ENCODE data around the gene UBXN11.

UBXN11 gene

DNA sequence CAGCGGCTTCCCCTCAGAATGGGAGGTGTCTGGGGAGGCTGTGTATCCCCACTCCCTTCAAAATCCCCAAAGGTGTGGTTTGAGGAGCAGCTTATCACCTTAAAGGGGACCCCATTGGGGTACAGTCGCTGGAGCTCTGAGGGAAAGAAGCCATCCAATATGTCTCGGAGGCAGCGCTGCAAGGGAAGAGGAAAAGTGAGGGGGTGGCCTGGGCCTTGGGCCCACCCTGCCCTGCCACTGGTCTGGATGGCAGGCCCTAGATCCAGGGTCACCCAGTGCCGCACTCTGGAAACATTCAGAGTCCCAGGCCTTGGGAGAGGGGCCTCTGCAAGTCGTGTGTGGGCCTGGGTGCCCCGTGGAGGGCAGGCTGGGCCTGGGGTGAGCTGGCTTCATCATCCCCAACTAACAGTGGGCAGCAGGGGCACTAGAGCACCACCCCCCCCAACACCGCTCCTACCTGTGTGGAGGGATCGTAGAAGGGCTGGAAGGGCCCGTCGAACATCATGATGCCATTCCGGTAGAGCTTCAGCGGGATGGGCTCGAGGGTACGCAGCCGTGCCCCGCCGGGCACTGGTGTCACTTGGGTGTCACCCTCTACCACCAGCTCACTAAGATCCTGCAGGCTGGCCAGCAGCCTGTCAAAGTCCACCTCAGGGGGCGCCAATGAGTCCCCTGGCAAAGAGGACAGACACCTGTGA, 20.9 kb downstream of the UBXN11 start:
- no peak for DNase-seq (ENCODE audit: low spot score)

DNA sequence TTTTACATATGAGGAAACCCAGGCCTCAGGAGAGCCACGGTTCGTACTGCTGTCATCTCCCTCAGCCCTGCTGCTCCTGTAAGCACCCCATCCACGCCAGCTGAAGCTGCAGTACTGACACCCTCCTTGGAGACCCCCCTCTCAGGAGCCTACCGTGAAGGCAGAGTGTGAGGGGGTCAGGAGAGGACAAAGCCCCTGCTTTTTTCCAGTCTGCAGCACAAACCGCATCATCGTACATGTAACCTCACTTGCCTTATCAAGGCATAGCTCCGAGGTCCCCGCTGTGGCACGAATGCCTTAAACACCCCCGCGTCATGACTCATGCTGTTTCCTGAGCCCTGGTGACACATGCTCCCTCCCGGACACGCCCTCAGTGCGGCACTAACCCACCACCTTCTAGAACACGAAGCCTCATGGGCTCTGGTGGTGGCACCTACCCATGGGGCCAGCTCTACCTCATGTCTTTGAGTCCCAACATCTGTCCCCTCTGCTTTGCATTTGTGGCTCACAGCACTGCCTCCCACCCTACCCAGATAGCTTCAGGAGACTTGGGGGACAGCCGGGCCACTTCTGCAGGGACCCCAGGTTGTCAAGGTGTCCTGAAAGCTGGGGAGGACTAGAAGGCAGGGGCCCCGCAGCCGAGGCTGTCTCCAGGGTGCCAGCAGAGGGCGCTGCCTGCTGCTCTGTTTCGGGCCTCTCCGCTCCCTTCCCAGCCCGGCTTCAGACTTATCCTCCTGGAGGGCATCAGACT, 21.7 kb downstream of the UBXN11 start:
- DNase-seq (ENCODE audit: low spot score), result peak; percentile 67

DNA sequence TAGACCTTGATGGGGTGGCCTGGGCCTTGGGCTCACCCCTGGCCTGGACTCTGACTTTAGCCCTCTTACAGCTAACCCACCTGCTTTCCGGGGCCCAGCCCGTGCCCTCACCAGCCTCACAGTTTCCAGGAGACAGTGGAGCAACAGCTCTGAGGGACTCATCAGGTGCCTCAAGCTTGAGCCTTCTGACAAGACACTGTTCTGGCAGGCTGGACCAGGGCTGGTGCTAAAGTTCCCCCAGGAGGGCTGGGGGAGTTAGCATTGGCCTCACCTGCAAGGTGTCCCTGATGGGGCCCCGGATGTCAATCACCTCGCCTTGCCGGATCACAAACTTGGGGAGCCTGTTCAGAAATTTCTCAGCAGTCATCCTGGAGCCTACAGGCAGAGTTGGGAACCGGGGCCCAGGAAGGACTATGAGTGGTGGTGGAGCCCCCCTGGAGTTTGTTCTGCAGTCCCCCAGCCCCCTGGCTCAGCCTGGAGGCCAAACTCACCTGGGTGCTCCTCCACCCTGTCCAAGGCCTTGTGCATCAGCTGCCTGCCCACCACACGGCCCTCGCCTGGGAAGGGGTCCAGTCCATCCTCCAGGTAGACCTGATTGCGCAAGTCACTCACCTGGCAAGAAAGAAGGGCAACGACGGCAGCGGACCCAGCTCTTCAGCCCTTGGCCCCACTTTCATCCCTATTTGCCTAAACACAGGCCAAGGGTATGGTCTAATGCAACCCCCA, 22.4 kb downstream of the UBXN11 start:
- DNase-seq (ENCODE audit: low spot score), result no peak

DNA sequence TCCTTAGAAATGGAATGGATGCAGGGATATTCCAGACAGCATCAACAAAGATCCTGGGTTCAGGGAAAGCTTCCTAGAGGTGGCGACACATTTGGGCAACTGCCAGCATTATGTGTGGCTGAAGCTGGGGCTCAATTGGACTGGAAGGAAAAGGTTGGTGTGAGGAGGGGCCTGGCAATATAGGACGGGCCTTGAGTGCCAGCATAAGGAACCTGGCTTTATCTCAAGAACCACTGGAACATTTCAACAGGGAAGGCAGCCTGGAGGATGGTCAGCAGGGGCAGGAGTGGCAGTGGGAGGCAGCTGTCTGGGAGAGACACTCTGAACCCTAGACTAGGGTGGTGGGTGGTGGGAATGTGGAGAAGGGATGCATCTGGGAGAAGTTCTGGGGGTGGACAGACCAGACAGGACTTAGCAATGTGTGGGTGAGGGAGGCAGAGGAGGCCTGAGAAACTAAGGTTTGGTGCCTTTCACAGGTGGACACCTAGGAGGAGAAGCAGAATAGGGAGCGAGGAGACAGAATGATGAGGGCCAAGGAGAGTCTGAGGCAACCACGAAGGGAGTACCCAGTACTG, 23.1 kb downstream of the UBXN11 start:
- DNase-seq (ENCODE audit: low spot score), result no peak

DNA sequence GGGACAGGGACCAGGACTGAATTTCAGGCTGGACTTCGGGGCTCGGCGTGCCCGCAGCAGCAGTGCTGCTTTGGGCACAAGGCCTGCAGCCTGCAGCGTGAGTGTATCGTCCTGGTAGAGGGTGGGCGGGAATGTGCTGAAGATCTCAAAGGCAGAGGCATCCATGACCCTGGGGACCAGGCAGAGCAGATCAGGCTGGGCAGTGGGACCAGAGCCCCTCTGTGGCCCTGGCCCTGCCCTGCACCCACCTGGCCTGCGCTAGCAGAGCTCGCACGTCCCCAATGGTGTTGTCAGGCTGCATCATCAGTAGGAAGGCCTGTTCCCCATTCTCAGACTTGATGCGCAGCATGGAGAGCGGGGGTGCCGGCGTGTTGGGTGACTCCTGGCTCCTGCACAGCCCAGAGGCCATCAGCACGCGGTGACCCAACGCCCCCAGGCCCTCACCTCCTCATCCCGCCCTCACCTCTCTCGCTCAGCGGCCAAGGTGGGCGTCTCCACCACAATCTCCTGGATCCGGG, 24.0 kb downstream of the UBXN11 start:
- DNase-seq (ENCODE audit: low spot score), result no peak

DNA sequence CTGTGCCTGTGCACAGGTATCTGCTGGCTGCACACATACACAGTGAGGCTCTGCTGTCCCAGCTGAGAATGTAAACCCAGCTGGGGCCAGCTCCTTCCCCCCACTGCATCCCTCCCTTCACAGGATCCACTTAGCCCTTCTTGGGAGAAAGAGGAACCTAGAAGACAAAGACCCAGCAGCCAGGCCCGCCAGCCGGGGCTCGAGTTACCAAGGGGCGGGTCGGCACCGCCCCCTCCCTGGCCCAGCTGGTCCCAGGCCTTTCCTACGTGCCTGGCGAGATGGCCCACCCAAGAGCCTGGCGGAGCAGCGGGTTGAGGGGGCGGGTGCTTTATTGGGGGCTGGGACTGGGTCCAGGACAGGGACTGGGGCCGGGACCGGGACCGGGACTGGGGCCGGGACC, 24.5 kb downstream of the UBXN11 start:
- DNase-seq (ENCODE audit: low spot score), result peak; percentile 73

DNA sequence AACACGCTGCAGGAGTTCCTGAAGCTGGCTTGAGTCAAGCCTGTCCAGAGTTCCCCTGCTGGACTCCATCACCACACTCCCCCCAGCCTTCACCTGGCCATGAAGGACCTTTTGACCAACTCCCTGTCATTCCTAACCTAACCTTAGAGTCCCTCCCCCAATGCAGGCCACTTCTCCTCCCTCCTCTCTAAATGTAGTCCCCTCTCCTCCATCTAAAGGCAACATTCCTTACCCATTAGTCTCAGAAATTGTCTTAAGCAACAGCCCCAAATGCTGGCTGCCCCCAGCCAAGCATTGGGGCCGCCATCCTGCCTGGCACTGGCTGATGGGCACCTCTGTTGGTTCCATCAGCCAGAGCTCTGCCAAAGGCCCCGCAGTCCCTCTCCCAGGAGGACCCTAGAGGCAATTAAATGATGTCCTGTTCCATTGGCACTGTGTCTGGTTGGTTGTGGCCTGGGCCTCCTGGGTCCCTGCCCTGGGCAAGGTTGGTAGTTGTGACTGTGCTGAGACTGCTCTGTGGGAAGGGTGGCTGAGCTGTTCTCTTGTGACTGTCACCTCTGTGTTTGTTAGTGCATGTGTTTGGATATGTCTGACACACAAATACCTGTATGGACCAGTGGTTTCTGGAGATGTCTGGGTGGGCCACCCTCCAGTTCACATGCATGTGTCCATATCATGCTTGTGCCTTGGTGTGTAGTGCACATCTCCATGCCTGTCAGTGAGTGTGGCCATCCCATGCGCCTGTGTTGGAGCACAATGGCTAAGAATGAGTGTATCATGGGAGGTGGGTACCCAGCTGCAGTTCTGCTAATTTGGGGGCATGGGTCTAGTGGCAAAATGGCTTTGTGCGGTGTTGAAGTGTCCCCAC, 25.1 kb downstream of the UBXN11 start:
- DNase-seq (ENCODE audit: low spot score), result no peak

DNA sequence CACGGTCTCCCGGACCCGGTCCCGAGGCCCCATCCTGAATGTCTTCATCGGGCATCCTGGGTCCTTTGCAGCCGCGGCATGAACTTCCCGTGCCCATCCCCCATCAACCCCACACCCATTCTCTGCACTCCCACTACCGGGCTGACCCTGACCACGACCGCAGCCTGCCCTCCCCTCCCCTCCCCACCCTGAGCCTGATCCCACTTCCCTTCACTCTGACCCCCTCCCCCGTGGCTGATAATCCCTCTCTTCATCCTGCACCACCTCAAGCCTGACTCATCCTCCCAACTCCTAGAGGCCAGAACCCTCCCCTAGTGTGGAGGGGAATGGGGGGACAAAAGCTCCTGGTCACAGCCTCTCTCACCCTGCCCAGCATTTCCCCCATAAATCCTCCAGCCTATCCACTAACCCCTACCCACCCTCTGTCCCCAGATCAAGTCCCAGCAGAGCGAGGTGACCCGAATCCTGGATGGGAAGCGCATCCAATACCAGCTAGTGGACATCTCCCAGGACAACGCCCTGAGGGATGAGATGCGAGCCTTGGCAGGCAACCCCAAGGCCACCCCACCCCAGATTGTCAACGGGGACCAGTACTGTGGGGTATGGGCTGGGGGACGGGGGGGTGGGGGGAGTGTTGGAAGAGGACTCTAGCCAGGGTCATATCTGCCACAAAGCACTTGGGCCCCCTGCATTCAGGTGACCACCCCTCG, 25.9 kb downstream of the UBXN11 start:
- peak; percentile 70 for DNase-seq (ENCODE audit: low spot score)

DNA sequence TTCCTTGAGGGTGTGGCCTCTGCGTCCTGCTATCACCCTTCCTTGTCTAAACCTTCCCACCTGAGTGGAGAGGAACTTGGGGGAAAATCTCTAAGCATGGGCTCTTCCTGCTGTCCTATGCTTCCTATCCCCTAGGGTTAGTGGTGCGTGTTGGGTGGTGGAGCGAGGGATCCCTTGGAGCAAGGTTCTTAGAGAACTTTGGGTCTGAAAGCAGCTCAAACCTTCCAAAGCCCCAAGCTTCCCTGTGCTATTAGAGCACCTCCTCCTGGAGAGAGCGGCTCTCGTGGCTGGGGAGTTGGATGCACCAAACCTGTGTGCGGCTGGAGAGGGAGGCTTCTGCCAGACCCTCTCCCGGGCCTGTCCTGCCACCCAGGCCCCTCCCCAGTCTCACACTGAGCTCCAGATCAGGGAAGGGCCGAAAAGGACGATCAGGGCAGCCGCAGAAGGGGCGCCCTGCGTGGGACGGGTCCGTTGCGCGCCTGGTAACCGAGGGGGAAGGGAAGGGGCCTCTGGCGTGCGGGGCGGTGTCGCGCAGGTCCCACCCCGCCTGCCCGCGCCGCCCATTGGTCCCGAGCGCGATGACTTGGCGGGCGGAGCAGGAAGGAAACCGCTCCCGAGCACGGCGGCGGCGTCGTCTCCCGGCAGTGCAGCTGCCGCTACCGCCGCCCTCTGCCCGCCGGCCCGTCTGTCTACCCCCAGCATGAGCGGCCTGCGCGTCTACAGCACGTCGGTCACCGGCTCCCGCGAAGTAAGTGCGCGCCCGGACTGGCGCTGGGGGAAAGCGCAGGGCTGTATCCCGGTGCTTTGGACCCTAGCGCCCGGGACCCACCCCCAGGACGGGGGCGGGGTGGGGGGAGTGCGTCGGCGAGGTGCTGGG, 26.7 kb downstream of the UBXN11 start, which contains the start of gene SH3BGRL3:
TSS of gene SH3BGRL3 (plus strand) at position 631 of the 877 bp plus-strand sequence. CDS start at position 701, 70 bp downstream.
- peak; percentile 91 for DNase-seq (ENCODE audit: low spot score)

DNA sequence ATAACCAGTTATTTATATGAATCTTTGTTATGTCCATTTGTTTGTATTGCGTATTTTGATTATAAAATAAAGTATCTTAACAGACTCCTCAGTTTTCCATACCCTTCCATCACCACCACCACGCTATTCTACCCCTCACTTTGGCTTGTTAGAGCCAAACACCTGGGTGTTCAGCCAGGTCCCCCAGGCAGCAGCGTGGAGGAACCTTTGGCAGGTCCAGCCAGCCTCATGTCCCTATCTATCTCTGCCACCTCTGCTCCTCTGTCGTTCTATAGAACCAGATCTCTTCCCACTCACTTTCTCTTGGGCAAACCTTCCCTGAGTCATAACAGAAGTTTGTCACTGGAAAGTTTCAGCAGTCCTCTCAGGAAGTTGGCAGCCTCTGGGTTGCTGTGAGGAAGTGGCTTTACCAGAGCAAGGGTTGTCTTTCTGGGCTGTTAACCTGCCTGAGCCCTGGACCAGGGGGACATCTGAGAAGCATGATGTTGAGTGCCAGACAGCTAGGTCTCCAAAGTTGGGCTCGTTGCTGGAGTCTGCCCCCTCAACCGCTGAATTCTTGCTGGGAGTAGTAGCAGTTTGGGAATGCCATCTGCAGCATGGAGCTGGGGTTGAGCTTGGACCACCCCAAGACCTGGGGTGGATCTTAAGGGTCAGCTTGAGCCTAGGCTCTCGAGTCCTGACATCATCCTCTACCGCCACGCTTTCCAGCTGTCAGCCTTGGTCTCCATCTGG, 27.5 kb downstream of the UBXN11 start:
- DNase-seq (ENCODE audit: low spot score), result no peak

DNA sequence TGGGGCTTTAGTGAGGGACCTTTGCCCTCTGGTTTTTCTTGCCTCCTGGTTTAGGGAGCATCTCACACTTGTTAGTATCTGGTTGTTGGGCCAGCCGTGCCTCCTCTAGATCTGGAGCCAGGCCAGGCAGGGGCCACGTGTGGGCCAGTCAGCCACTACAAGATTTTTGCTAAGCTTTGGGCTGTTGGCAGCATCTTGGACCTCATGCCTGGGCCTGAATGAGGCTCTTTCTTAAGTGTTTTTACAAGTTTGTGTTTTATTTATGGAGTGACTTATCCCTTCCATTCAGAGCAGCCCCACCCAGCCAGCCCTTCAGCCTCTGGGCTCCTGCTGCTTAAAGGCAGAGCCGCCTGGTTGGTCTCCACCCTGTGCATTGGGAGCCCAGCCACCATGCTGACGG, 28.1 kb downstream of the UBXN11 start:
- DNase-seq (ENCODE audit: low spot score), result peak; percentile 64

DNA sequence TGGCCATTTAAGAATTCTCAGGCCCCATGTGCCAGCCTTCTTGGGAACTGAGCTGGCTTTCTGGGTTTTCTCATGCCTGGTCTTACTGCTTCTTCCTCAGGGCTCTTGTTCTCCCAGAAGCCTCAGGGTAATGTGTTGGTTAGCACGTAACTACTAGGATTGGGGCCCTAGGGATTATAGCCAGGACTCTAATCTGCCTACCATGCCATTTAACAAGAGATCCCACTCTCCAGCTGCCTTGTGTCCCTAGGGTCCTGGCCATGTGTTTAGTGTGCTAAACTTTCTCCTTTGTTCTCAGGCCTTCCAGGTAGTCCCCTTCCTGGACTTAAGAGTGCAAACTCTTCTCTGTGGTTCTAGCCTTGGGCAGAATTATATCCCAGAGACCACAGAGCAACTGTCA, 28.7 kb downstream of the UBXN11 start:
- no peak for DNase-seq (ENCODE audit: low spot score)

DNA sequence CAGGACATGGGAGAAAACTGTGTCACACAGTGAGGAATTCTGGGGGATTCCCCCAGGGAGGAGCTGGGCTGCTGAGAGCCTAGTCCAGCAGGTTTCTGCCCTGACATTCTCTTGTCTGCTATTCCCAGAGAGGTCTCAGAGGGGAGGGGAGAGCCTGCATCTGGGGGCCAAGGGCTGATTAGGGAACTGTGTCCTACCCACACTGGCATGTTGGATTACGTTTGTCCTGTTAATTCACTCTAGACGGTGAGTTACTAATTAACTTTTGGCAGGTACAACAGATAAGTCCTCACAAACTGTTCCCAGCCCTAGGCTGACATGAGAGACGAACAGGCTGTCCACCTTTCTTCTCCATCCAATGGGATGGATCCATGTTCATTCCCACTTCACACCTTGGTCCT, 29.2 kb downstream of the UBXN11 start:
- no peak for DNase-seq (ENCODE audit: low spot score)

DNA sequence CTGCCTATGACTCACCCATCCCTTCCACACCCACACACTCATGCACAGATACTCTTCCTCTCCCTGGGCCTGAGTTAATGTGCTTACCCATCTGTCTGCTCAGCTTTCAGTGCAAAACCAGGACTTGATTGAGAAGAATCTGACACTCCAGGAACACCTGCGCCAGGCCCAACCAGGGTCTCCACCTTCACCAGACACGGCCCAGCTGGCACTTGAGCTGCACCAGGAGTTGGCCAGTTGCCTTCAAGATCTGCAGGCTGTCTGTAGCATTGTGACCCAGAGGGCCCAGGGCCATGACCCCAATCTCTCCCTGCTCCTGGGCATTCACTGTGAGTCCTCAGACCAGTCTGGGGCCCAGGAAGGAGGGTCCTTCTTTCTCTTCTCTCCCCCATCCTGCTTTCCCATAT, 30.0 kb downstream of the UBXN11 start:
- no peak for DNase-seq (ENCODE audit: low spot score)

DNA sequence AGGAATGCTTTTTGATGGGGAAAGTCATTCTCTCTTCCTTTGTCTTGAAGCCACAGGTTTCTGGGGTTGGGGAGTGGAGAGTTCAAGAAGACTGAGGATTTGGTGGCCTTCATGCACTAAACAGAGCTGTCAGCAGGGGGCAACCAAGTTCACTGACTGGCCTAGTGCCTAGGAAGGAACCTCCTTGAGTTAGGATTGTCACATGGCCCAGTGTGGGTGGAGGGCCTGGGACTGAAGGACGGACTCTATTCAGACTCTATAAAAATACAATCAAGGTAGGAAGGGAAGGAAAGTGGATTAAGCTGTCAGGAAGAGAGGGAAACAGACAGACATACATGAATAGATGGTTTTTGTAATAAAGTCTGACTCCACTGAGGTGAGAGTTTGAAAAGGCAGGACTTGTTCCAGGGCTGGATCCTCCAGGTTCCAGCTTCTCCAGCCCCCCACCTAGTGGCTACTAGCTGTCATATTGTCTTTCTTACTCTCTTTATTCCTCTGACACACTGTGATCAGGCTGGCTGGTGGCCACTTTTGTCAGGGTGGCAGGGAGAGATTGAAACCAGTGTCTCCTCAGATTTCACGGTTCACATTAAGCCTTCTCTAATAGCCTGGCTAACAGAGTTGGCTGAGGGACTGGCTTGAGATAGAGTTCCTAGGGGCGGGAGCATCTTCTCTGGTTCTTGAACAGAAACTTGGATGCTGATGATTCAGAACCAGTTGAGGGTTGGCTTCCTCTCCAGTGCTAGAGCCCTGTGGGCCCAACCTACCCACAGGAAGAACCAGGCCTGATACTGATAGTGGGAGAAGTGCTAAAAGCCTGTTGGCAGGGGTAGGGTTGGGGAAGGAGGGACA, 30.6 kb downstream of the UBXN11 start:
- peak; percentile 81 for DNase-seq (ENCODE audit: low spot score)

DNA sequence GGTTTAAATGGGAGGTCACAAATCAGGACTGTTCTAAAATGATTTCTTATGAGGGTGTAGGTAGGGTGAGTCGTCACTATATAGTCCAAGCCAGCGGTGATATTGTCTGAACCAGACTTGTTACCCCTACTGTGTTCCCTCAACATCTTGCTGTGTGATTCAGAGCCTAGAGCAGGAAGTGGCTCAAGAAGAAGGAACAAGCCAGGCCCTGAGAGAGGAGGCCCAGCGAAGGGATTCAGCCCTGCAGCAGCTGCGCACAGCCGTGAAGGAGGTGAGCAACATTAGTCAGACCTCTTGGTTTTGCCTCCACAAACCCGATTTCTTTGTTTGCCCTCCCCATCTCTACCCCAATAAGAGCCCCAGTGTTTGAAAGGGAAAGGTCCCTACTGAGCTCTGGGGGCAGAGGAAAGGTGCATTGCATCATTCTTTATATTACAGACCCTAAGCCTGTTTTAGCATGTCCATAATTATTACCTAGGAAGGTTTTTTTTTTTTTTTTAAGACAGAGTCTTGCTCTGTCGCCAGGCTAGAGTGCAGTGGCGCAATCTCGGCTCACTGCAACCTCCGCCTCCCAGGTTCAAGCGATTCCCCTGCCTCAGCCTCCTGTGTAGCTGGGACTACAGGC, 31.5 kb downstream of the UBXN11 start:
- DNase-seq (ENCODE audit: low spot score), result no peak

DNA sequence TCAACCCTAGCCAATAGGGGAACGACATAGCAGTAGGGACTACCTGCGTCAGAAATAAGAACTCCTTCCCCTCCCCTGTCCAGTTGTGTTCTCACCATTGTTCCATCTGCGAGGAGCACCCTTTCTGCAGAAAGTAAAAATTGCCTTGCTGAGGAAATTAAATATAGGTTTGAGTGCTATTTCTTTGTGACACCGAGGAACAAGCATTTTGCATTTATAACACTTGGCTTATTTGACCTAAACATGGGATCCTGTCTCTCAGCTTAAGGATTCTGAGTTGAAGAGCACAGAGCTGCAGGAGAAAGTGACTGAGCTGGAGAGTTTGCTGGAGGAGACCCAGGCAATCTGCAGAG, 37.3 kb downstream of the UBXN11 start:
- DNase-seq (ENCODE audit: low spot score), result no peak

Measured in left forelimb (tissue), 1 donor.